Astrocyte (in vitro differentiated cells and primary cell): ENCODE measurements around the gene DNAJB1. TPM values are rescaled to one million over a fixed set of nuclear protein-coding genes. Genes with fewer than 3 reads are reported as not detected.

Experiments used
- DNase-seq: peaks from one replicate; pipeline ENCODE4 v3.0.0-alpha.2; 2010; ENCODE audit warnings: low read depth
- FAIRE-seq: peaks from 2 replicates; lab custom pipeline; 2011; peaks lifted over from hg19 to GRCh38; lab: Jason Lieb, UNC
- H2AFZ ChIP-seq: 2 replicates; pipeline ENCODE4 v1.6.0; 2012; ENCODE audit warnings: low read depth, low read length, inconsistent platforms
- H3K27ac ChIP-seq: 2 replicates; pipeline ENCODE4 v1.5.1; 2011; ENCODE audit warnings: low read depth, low read length, inconsistent platforms
- H3K27me3 ChIP-seq: 2 replicates; pipeline ENCODE4 v1.6.0; 2011; ENCODE audit warnings: low read length, inconsistent platforms; ENCODE audit not compliant: insufficient read depth
- H3K36me3 ChIP-seq: 2 replicates; pipeline ENCODE4 v1.5.1; 2011; ENCODE audit warnings: low read length, inconsistent platforms; ENCODE audit not compliant: insufficient read depth
- H3K4me1 ChIP-seq: 2 replicates; pipeline ENCODE4 v1.5.1; 2011; ENCODE audit warnings: low read length, inconsistent platforms; ENCODE audit not compliant: insufficient read depth
- H3K4me2 ChIP-seq: 2 replicates; pipeline ENCODE4 v1.6.0; 2012; ENCODE audit warnings: low read length, inconsistent platforms
- H3K4me3 ChIP-seq: 2 replicates; pipeline ENCODE4 v1.5.1; 2011; ENCODE audit warnings: low read depth, mild to moderate bottlenecking, low read length, inconsistent platforms; ENCODE audit not compliant: insufficient read depth
- H3K79me2 ChIP-seq: 2 replicates; pipeline ENCODE4 v1.6.0; 2012; ENCODE audit warnings: mild to moderate bottlenecking, low read length, inconsistent platforms; ENCODE audit not compliant: insufficient read depth
- H3K9ac ChIP-seq: 2 replicates; pipeline ENCODE4 v1.6.0; 2012; ENCODE audit warnings: mild to moderate bottlenecking, low read length, inconsistent platforms
- H3K9me3 ChIP-seq: 2 replicates; pipeline ENCODE4 v1.5.1; 2012; ENCODE audit warnings: low read depth, mild to moderate bottlenecking, low read length, inconsistent platforms; ENCODE audit not compliant: insufficient read depth
- H4K20me1 ChIP-seq: 2 replicates; pipeline ENCODE4 v1.6.0; 2012; ENCODE audit warnings: low read length, inconsistent platforms; ENCODE audit not compliant: insufficient read depth
- H3K27ac Mint-ChIP-seq: one replicate; pipeline ENCODE4 v1.8.0; 2021; ENCODE audit warnings: mild to moderate bottlenecking, mixed read lengths; ENCODE audit not compliant: unreplicated experiment
- H3K27me3 Mint-ChIP-seq: one replicate; pipeline ENCODE4 v1.8.0; 2021; ENCODE audit warnings: low read depth, mixed read lengths; ENCODE audit not compliant: unreplicated experiment
- H3K36me3 Mint-ChIP-seq: one replicate; pipeline ENCODE4 v1.8.0; 2021; ENCODE audit warnings: low read depth, mixed read lengths; ENCODE audit not compliant: unreplicated experiment
- H3K4me1 Mint-ChIP-seq: one replicate; pipeline ENCODE4 v1.8.0; 2021; ENCODE audit warnings: low read depth, mixed read lengths; ENCODE audit not compliant: unreplicated experiment
- H3K4me3 Mint-ChIP-seq: one replicate; pipeline ENCODE4 v1.8.0; 2021; ENCODE audit warnings: mild to moderate bottlenecking, moderate library complexity, mixed read lengths; ENCODE audit not compliant: unreplicated experiment
- H3K9me3 Mint-ChIP-seq: one replicate; pipeline ENCODE4 v1.8.0; 2021; ENCODE audit warnings: mild to moderate bottlenecking, mixed read lengths; ENCODE audit not compliant: unreplicated experiment
- CTCF ChIP-seq: IDR thresholded peaks from 2 replicates; pipeline ENCODE4 v1.5.1; 2011; ENCODE audit warnings: low read depth, mild to moderate bottlenecking, inconsistent platforms, low read length, moderate library complexity; ENCODE audit not compliant: insufficient read depth
- EZH2 ChIP-seq: IDR thresholded peaks from 2 replicates; pipeline ENCODE4 v1.6.1; 2012; ENCODE audit warnings: mild to moderate bottlenecking, low read length, inconsistent platforms; ENCODE audit not compliant: insufficient read depth
- total RNA-seq: library from RNA; stranded (reverse); gene quantifications from 2 replicates; pipeline ENCODE4 v1.2.1, GENCODE V29; 2021

Gene DNAJB1
- total RNA-seq, 1 donor from 2014 or later: 105 TPM

GRCh38 chr19:14510311-14511228 is 7.6 kb downstream of the DNAJB1 start:
- DNase-seq: peak; percentile 57
- Histone ChIP-seq H3K36me3 (peaks cover 16% of the 10 kb centered on the region), H3K27me3 (no peaks in the 10 kb centered on the region), H3K79me2 (peaks cover 16% of the 10 kb centered on the region), H3K9ac (no peak overlapping the region), H3K9me3 (no peaks in the 10 kb centered on the region), H2AFZ (no peak overlapping the region), H4K20me1 (peaks cover 19% of the 10 kb centered on the region), H3K4me2 (peak overlapping the region; percentile 63), H3K4me1 (peaks cover 30% of the 10 kb centered on the region), H3K4me3 (no peak overlapping the region), H3K27ac (no peak overlapping the region)
- Mint-ChIP-seq H3K27ac (peak overlapping the region; percentile 91), H3K36me3 (peaks cover 11% of the 10 kb centered on the region), H3K9me3 (peaks cover 2% of the 10 kb centered on the region), H3K27me3 (no peaks in the 10 kb centered on the region), H3K4me1 (peaks cover 26% of the 10 kb centered on the region), H3K4me3 (no peak overlapping the region)
- FAIRE-seq: no peak
- no peak for TF ChIP-seq CTCF
- no peak for TF ChIP-seq EZH2

- peak overlapping the region; percentile 32 for H3K27ac ChIP-seq
- no peak for FAIRE-seq
Observed at GRCh38 chr19:14507704-14508542, 10.3 kb downstream of the DNAJB1 start.

More at GRCh38 chr19:14507704-14508542, 10.3 kb downstream of the DNAJB1 start:
- no peaks in the 10 kb centered on the region for H4K20me1 ChIP-seq
- H3K9ac ChIP-seq: no peak overlapping the region
- no peaks in the 10 kb centered on the region for H3K27me3 ChIP-seq
- H2AFZ ChIP-seq: no peak overlapping the region
- H3K9me3 ChIP-seq: no peaks in the 10 kb centered on the region
- Mint-ChIP-seq H3K4me3 (peak overlapping the region; percentile 42), H3K27ac (peak overlapping the region; percentile 88), H3K36me3 (no peaks in the 10 kb centered on the region), H3K9me3 (peaks cover 2% of the 10 kb centered on the region), H3K4me1 (peaks cover 18% of the 10 kb centered on the region), H3K27me3 (no peaks in the 10 kb centered on the region)
- no peaks in the 10 kb centered on the region for H3K79me2 ChIP-seq
- peaks cover 30% of the 10 kb centered on the region for H3K4me1 ChIP-seq
- no peak overlapping the region for H3K4me3 ChIP-seq
- peak overlapping the region; percentile 54 for H3K4me2 ChIP-seq
- H3K36me3 ChIP-seq: no peaks in the 10 kb centered on the region
- TF ChIP-seq CTCF: no peak
- TF ChIP-seq EZH2: no peak
- peak; percentile 67 for DNase-seq
